Measurements from ENCODE around the gene RRAS.
A peak's percentile ranks its signal among the peaks of the same experiment; 100 is the strongest.

RRAS gene

DNA sequence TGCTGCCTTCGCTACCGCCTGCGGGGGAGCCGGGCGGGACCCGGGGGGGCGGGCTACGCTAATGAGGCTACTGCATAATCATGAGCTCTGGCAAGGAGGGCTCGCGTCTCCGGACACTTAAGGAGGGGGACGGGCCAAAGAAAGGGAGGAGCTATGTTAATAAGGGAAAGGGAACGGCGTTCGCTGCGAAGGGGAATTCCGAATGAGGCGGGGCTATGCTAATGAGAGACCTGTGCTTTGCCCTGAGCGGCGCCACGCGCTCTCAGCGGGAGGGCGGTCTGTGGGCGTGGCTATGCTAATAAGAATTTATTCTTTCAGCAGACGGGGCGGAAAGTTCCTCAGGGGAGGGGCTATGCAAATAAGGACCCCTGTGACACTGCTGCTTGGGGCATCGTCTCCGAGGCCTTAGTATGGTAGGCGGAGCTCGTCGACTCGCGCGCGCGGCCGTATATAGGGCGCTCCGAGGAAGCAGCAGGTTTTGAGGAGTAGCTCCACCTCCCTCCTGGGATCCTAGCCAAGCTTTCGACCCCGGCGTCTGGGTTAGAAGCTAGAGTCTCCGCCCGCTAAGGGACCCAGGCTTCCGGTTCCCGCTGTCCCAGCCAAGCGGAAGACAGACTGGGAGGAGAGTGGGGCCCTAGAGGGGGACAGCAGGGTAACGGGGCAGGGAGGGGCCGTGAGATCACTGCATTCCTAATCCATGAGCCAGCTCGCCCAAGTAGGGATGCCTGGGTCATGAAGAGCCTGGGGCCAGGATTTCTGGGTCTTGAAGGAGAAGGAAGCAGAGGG is at the start of gene RRAS:
RRAS (minus strand) TSS at position 31 of the 786 bp plus-strand sequence. CDS start 45 bp downstream, outside the sequence.
- DNase-seq, result peak; percentile 98

DNA sequence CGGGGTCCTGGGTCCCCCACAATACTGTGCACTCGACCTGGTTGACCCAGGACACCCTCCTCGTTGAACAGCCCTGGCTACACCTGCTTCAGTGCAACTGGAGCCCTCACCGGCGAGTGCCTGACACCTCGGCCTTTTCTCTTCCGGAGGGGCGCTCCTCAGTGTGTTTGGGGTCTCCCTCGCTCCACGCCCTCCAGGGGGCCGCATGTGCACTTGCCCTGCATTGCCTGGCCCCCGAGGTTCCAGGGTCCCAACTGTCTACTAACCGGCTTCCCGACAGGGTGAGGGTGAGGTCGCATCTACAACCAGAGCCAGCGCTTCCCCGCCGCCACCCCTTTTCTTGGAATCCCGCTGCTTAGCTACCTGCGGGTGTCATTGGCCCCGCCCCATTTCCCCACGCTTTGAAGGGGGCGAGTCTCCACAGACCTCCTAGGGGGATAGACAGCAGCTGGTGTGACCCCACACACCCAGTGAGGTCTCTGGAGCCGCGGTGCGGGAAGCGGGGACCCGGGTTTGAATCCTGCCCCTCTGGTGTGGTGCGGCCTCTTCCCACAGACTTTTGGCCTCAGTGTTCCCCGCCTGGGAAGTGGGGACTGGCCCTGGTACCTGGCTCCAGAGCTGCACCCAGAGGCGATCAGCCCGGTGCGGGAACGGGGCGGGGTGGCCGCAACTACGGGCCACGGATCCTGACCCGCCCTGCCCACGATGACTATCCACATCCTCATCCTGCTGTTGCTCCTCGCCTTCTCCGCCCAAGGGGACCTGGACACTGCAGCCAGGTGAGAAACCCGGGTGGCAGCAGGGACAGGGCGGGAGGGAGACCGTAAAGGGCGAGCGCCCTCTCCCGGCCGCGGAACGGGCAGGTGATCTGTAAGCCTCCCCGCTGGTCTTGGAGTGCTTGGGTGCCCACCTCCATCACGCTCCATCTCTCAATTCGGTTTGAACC is 49.5 kb upstream of the RRAS start, which contains the start of gene ADM5:
ADM5 (plus strand) TSS at position 462 of the 946 bp plus-strand sequence; CDS start at position 706, 244 bp downstream.
- DNase-seq, result no peak

DNA sequence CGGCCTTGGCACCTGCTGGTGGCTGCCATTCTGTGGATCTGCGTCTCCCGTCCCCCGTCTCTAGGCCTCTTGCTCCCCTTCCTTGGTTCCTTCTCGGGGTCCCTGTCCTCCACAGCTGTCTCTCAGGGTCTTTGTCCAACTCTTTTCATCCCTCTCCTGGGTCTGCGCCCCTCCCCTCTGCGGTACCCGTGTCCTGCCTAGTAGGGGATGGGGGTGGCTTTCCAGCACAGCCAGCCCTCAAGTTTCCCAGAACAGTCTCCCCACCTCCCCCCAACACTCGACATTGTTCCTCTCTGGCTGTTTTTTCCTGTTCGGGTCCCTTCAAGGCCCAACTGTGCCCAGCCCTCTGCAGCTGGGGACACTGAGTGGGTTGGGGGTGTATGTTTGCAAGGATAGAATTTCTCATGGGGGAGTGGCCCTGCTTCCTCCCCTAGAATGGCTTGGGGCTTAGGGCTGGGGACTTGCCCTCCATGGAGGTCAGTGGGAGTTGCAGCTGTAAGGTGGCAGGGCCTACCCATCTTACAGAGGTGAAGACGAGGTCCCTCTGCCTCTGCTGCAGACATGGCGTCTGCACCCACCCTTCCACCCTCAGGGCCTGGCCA is 48.7 kb upstream of the RRAS start:
- DNase-seq, result no peak

DNA sequence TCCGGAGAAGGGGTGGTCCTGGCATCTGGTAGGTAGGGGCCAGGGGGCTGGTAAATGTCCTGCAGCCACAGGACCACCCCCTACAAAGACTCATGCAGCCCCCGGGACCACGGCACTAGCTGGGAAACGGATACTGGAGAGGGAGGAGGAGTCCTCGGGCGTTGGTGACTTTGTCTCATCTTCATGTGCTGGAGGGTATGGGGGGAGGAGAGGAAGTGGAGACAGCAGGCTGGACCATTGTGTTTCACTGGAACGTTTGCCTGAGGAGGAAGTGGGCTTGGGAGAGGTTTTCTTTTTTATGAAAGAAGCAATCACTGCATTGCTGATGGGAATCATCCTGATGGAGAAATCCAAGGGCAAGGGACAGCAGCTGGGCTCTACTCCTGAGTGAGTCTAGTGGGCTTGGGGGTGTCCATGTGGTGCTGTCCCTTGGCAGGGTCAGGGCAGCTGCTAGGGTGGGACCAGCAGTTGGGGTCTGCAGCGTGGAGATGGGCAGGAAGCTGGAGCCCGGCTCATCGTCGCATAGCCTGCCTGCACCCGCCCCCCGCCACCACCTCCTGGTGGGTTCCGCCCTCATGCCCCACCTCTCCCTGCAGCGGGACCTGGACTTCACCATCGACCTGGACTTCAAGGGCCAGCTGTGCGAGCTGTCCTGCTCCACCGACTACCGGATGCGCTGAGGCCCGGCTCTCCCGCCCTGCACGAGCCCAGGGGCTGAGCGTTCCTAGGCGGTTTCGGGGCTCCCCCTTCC is 47.8 kb upstream of the RRAS start:
- no peak for DNase-seq

DNA sequence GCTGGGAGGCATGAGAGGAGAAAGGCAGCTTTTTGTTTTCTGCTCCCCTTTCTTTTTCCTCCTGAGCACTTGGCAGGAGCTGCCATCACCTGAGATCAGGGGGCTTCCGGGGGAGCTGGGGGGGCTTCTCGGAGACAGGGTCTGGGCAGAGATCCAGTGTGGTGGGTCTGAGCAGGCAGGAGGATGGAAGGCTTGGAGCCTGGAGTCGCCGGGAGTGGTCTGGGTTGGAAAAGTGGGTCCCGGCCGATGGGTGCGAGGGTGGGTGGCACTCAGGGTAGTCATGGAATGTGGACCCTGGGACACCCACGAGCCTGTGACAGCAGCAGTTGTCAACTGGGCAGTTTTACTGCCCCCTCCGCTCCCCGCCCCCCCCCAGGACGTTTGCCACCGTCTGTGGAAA is 47.2 kb upstream of the RRAS start:
- no peak for DNase-seq

DNA sequence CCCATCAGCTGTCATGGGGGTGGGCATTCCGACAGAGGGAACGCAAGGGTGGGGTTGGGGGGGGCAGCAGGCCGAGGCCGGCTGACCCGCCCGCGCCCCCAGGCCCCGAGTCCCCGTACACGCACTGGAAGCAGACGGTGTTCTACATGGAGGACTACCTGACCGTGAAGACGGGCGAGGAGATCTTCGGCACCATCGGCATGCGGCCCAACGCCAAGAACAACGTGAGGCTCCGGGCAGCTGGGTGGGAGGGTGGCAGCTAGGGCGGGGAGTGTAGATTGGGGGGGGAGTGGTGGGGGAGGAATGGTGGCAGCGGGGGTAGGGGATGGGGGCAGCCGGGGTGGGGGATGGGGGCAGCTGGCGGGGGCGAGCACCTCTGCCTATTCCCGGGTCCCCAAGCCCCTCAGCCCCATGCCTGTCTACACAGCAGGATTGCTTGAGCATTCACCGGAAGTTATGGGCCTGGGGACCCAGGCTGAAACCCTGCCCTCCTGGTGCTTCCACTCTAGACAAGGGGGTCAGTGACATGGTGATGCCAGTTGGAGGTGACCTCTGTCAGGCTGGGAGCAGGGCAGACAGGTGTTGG is 46.7 kb upstream of the RRAS start:
- no peak for DNase-seq

DNA sequence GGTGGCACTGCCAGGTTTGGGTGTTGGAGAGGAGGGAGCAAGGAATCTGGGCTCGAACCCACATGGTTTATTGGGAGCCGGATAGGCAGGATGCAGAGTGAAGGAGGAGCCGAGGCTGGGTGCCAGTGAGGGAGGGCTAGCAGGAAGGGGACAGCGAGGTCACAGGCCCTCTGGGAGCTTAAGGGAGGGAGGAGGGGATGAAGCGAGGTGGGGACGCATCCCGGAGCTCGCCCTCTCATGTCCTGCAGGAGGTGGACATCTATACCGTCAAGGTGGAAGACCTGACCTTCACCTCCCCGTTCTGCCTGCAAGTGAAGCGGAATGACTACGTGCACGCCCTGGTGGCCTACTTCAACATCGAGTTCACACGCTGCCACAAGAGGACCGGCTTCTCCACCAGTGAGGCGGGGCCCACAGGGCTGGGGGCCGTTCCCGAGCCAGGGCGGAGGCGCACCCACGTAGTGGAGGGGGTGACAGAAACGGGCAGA is 45.9 kb upstream of the RRAS start:
- DNase-seq, result no peak

DNA sequence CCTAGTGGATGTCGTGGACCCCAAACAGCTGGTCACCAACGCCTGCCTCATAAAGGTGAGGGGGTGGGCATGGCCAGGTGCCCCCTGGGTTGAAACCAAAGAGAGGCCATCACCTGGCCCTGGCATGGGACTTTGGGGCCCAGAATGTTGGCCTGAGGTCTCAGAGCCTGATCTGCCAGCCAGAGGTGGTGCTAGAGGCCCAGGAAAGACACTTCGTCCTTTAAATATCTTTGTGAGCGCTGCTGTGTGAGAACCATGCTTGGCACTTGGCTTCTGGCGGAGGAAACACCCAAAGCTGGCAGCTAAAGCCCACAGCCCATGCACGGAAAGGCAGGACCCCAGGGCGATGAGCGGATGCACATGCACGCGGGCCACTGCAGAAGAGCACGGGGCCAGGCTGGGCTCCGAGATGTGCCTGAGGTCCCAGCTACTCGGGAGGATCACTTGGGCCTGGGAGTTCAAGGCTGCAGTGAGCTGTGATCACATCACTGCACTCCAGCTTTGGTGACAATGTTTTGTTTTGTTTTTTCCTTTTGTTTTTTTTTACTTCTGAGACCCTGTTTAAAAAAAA is 45.1 kb upstream of the RRAS start:
- no peak for DNase-seq

DNA sequence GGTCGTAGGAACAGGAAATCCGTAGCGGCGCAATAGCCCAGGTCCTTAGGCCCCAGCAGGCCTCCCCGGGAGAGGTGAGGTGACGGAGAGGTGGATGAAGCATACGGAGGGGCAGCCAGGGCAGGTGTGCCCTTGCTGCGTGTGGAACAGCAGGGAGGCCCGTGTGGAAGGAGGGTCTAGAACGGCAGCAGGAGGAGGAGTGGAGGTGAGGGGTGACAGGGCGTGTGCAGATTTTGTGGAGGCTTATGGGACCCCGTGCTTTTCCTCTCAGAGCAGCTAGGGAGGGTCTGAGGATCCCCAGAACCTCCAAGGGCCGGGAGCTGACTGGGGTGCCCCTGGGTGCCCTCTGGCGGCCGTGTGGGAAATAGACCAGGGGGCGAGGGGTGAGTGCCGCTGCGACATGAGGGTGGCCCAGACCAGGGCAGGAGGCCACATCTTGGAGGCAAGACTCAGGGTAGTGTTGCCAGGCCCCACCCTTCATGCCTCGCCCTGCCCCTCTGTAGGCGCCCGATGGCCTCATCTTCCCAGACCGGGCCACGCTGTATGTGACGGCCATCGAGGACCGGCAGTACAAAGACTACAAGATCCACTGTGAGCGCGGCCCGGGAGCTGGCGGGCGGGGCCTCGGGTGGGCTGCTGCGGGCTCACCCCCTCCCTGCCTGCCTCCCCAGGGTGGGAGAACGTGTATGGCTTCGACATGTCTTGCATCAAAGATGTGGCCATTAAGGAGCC is 44.5 kb upstream of the RRAS start:
- DNase-seq, result no peak

DNA sequence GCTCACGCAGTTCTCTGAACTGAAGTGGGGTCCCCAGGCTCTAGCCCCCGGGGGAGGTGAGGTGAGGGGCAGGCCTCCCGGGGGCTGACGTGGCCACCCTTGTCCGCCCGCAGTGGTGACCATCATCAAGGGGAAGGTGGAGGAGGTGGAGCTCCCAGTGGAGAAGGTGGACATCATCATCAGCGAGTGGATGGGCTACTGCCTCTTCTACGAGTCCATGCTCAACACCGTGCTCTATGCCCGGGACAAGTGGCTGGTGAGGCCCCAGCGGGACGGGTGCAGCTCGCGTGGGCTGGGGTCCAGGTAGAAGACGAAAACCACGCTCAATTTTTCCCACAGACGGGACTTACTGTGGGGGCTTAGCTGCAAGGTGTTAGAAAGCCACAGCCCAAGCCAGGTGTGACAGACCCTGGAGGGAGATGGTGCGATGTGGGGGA is 43.9 kb upstream of the RRAS start:
- DNase-seq, result no peak

DNA sequence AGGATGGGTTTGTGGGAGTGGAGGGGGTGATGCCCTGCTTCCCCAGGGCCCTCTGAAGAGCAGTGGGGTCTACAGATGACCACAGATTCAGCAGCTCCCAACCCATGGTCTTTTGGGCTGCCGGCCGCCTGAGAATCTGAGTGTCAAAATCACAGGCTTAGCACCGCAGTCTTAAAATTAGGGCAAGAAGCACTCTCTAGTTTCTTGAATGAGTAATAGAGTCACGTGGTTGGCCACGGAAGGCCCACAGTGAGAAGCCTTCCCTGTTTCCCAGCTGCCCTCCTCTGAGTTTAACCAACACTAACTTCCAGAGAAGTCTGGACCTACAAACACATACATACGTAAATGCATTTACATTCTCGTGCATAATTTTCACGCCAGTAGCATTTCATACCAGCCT is 42.3 kb upstream of the RRAS start:
- DNase-seq, result no peak

DNA sequence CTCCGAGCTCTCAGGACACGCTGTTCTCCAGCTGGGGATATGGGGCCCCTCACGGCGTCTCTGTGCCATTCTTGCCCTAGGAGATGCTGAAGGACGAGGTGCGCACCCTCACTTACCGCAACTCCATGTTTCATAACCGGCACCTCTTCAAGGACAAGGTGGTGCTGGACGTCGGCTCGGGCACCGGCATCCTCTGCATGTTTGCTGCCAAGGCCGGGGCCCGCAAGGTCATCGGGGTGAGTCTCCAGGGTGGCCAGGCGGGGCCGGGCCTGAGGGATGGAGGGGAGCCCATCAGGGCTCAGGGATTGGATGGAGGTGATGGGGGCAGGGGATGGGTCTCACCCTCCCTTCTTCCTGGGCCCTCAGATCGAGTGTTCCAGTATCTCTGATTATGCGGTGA is 41.9 kb upstream of the RRAS start:
- DNase-seq, result no peak

DNA sequence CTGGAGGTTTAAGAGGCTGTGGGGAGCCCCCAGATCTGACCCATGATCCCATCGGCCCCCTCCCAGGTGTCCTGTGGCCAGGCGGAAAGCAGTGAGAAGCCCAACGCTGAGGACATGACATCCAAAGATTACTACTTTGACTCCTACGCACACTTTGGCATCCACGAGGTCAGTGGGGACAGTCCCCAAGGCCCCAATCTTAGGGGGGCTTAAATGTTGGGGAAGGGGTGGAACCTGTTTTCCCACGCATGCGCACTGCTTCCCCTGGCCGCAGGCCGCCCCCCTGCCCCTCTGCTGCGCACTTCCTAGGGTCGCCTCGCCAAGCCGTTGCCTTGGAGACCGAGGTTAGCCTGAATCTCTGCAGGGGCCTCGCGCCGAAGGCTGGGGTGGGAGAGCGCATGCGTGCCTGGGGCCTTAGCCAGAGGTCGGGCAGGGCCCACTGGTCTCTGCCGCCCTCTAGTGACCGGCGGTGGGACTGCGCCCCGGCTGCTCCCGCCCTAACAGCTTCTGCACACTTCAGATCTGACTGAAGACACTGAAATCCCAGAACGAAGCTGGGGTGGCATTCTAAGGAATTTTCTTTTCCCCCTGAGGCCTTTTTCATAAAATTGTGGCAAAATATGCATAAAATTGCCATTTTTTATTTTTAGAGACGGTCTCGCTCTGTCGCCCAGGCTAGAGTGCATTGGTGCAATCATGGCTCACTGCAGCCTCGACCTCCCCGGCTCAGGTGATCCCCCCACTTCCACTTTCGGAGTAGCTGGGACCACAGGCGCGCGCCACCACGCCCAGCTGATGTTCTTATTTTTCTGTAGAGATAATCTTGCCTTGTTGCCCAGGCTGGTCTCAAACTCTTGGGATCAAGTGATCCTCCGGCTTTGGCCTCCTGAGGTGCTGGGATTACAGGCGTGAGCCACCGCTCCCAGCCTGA is 40.7 kb upstream of the RRAS start:
- peak; percentile 92 for DNase-seq

DNA sequence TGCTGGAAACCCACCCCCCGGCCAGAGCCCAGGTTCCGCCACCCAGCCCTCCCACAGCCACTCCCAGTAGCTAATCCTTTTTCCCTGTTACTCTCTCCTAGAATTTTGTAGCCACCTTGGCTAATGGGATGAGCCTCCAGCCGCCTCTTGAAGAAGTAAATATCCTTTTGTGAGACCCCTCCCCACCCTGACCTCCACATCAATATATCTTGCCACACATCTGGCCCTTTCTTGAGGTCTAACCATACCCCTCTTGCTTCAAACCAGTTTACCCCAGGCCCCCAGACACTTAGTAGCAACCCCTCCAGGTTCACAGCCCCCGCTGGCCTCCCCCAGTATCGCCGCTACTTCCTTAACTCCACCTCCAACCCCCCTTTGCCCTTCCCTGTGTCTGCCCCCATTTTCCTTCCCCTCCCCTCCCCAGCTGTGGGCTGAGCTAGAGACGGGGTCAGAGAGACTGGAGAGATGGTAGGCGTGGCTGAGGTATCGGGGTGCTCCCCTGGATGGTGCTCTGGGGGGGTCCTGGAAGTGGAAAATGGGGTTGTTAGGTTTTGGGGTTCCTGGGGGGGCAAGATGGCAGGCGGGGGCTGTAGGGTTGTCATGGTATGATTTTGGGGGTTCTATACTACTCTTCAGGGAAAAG is 39.9 kb upstream of the RRAS start:
- no peak for DNase-seq

DNA sequence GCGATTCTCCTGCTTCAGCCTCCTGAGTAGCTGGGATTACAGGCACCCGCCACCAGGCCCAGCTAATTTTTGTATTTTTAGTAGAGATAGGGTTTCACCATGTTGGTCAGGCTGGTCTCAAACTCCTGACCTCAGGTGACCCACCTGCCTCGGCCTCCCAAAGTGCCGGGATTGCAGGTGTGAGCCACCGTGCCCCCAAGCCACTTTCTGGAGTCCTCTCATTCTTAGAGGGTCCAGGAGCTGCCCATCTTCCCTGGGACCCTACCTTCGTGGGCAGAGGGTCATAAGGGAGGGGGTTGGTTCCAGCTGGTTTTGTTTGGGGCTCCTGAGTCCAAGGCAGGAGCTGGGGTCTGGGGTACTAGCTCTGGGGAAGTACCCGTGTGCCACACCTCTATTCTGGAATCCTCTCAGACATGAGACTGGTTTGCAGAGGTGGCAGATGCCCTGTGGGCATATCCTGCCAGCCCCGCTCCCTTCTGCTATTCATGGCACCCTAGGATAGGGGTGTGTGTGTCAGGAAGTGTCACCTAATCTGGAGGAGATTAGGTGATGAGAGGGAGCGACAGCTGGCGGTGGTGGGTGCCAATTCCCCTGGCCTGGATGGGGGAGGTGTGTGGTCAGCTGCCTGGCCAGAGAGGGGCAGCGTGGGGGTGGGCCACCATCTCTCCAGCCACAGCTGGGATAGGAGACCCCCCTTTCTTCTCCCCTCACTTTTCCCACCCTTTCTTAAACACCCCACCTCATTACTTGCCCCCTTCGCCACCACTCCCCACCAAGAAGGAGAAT is 39.2 kb upstream of the RRAS start:
- no peak for DNase-seq

DNA sequence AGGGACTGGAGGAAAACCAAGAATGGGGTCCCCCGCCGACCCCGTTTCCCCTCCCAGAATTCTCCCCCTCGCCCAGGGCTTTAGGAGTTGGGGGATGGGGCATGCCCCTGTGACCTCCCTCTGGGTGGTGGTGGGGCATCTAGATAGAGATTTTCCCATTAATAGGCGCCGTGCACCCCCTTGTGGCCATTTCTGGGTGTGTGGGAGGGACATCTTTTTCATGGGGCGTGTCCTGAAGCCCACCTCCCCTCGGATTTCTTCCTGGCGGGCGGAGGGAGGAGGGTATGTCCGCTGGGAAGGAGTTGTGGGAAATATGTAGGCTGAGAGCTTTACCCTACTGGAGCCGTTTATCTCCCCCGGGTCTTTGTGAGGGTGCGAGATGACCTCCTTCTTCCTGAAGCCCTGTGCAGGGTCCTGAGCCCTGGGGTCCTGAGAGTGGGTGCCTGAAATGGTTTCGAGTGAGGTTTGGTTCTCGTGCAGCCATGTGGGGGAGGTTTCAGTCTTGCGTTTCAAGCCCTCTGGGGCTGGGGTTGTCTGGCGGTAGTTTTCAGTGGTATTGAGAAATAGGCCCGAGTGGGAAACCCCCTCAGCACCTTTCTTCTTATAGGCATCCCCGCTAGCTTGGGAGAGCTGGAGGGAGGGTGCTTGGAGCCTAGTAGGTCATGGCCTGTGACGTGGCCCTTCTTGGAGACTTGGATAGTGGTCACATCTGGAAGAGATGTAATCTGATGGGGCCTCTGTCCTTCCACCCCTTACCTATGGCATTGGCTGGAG is 38.1 kb upstream of the RRAS start:
- DNase-seq, result peak; percentile 36

DNA sequence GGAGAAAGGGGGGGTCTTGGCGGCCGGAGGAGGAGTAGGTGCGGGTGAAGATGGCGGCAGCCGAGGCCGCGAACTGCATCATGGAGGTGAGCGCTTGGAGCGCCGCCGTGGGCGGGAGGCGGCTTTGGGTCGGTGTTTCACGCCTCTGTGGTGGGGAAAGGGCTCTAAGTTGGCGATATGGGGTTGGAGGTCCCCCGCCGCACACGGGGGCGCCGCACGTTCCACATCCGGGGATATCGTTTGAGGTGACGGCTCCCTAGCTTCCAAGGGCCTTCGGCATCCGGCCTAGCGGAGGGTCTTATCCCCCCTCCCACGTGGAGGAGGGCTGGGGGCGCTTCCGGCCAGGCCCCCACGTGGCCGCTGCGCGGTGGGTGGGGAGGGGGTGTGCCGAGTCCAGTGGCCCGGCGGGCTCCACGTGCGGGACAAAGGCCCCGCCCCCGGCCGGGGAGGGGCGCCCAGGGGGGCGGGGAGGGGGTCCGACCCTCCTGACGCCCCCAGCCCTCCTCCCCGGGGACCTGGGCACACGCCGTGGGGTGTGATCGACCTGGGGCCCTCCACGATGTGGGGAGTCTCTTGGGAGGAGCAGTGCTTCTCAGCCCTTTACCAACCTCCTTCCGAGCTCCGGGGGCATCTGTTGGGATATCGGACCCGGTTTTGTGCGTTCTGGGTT is 37.4 kb upstream of the RRAS start, which contains the start of gene PRMT1:
PRMT1 (plus strand) TSS at position 41 of the 670 bp plus-strand sequence; CDS start at position 51, 10 bp downstream.
- peak; percentile 55 for DNase-seq

Measured in midbrain (tissue), 1 donor.